ENCODE results near the gene CCNQ.

Gene CCNQ

GRCh38 chrX:153595859-153596857 lies 2.8 kb downstream of the CCNQ start:
- DNase-seq, result no peak

GRCh38 chrX:153595387-153595786 lies 3.6 kb downstream of the CCNQ start:
- no peak for DNase-seq

GRCh38 chrX:153593811-153594500 lies 5.0 kb downstream of the CCNQ start:
- no peak for DNase-seq

- DNase-seq, result no peak
Observed at GRCh38 chrX:153592966-153593688, 5.8 kb downstream of the CCNQ start.

- DNase-seq, result peak; percentile 7
Observed at GRCh38 chrX:153592091-153592833, 6.7 kb downstream of the CCNQ start.

- peak; percentile 39 for DNase-seq
Observed at GRCh38 chrX:153590961-153591956, 7.7 kb downstream of the CCNQ start.

- DNase-seq, result no peak
Observed at GRCh38 chrX:153588782-153589446, 10.0 kb downstream of the CCNQ start.

GRCh38 chrX:153588021-153588781 lies 10.7 kb downstream of the CCNQ start:
- no peak for DNase-seq

- DNase-seq, result no peak
Observed at GRCh38 chrX:153587342-153587741, 11.6 kb downstream of the CCNQ start.

- no peak for DNase-seq
Observed at GRCh38 chrX:153585827-153586226, 13.1 kb downstream of the CCNQ start.

GRCh38 chrX:153583433-153583832 lies 15.5 kb downstream of the CCNQ start:
- no peak for DNase-seq

- no peak for DNase-seq
Observed at GRCh38 chrX:153582896-153583295, 16.0 kb downstream of the CCNQ start.

GRCh38 chrX:153580700-153581386 lies 18.1 kb downstream of the CCNQ start:
- DNase-seq, result peak; percentile 12

- DNase-seq, result no peak
Observed at GRCh38 chrX:153578889-153579288, 20.1 kb downstream of the CCNQ start.

- DNase-seq, result no peak
Observed at GRCh38 chrX:153578200-153578835, 20.6 kb downstream of the CCNQ start.

GRCh38 chrX:153576961-153577360 lies 22.0 kb downstream of the CCNQ start:
- DNase-seq, result no peak

- DNase-seq, result no peak
Observed at GRCh38 chrX:153576239-153576870, 22.6 kb downstream of the CCNQ start.

GRCh38 chrX:153573984-153574383 lies 25.0 kb downstream of the CCNQ start:
- no peak for DNase-seq
